CD4-positive, alpha-beta T cell (primary cell): ENCODE results near the gene MYMK. TPM values are rescaled to one million over a fixed set of nuclear protein-coding genes. Genes with fewer than 3 reads are reported as not detected.

ENCODE experiments used
- ATAC-seq: fragments of 200-7000 bp; cut with Tn5 transposase; one replicate; pipeline ENCODE4 v1.10.0; 2022; ENCODE audit warnings: mild to moderate bottlenecking; ENCODE audit not compliant: poor library complexity
- CTCF ChIA-PET: fragments of 350-600 bp; sonication (Branson Sonifier 250); formaldehyde crosslinking; loops from one replicate; lab custom pipeline; 2021; ENCODE audit warnings: antibody characterized with exemption, inconsistent platforms; lab: Charles Lee
- POLR2A ChIA-PET: fragments of 350-600 bp; sonication (Branson Sonifier 250); formaldehyde crosslinking; loops from one replicate; lab custom pipeline; 2021; ENCODE audit warnings: antibody characterized with exemption, inconsistent platforms; lab: Charles Lee
- DNase-seq, 14 experiments: peaks; one replicate each; pipeline ENCODE4 v3.0.0-alpha.2; 2013 to 2020; ENCODE audit warnings: mixed read lengths in 2 of 14
- H3K27ac ChIP-seq, 2 donors: one replicate each; pipeline versions ENCODE4 v1.5.1 to v1.7.0; 2013; ENCODE audit warnings: low read length in 2 of 2, low read depth in 1 of 2, mild to moderate bottlenecking in 1 of 2
- H3K27me3 ChIP-seq, 2 experiments: 1 replicate in 1 of 2; 2 replicates in 1 of 2; pipeline versions ENCODE4 v1.6.1 to v1.7.0; 2013; ENCODE audit warnings: low read length in 2 of 2, control low read depth in 1 of 2, mild to moderate bottlenecking in 1 of 2, moderate library complexity in 1 of 2; ENCODE audit not compliant: insufficient read depth in 2 of 2, control insufficient read depth in 1 of 2
- H3K36me3 ChIP-seq: one replicate; pipeline ENCODE4 v1.6.1; 2013; ENCODE audit warnings: low read length, control low read depth; ENCODE audit not compliant: insufficient read depth
- H3K4me1 ChIP-seq: one replicate; pipeline ENCODE4 v1.6.1; 2013; ENCODE audit warnings: low read length, control low read depth; ENCODE audit not compliant: insufficient read depth
- H3K4me3 ChIP-seq: one replicate; pipeline ENCODE4 v1.5.1; 2013; ENCODE audit warnings: mild to moderate bottlenecking, low read length, moderate library complexity
- H3K9me3 ChIP-seq, 2 experiments: 1 replicate in 1 of 2; 2 replicates in 1 of 2; pipeline versions ENCODE4 v1.6.1 to v1.7.0; 2013; ENCODE audit warnings: low read length in 2 of 2, mild to moderate bottlenecking in 2 of 2, control low read depth in 1 of 2, moderate library complexity in 1 of 2; ENCODE audit not compliant: control insufficient read depth in 1 of 2, insufficient read depth in 1 of 2
- H3K27ac Mint-ChIP-seq: one replicate; pipeline ENCODE4 v1.8.0; 2020; ENCODE audit warnings: mixed read lengths
- H3K27me3 Mint-ChIP-seq: one replicate; pipeline ENCODE4 v1.8.0; 2021; ENCODE audit warnings: mixed read lengths
- H3K36me3 Mint-ChIP-seq: one replicate; pipeline ENCODE4 v1.8.0; 2021; ENCODE audit warnings: low read depth, mixed read lengths
- H3K4me1 Mint-ChIP-seq: one replicate; pipeline ENCODE4 v1.8.0; 2021; ENCODE audit warnings: low read depth, mixed read lengths
- H3K4me3 Mint-ChIP-seq: one replicate; pipeline ENCODE4 v1.8.0; 2020; ENCODE audit warnings: mild to moderate bottlenecking, mixed read lengths
- H3K9me3 Mint-ChIP-seq: one replicate; pipeline ENCODE4 v1.8.0; 2020; ENCODE audit warnings: mixed read lengths
- CTCF ChIP-seq: fragments of 200-600 bp; IDR thresholded peaks from one replicate; pipeline ENCODE4 v1.8.0; 2022; ENCODE audit warnings: antibody characterized with exemption, mild to moderate bottlenecking
- intact Hi-C, 2 experiments: fragments of 100-400 bp; cut with DNase I in 1 of 2; cut with micrococcal nuclease in 1 of 2; formaldehyde crosslinking; loops; one replicate each; pipeline versions ENCODE4 v1.15.1 to v1.9.0; 2023 to 2025; cut with DNase I, micrococcal nuclease
- total RNA-seq, 174 experiments: library from RNA in 2 of 174; stranded (reverse) in 2 of 174; gene quantifications; one replicate each; pipeline ENCODE4 v1.2.3 and lab custom pipeline; 2021 to 2026

Gene MYMK
- total RNA-seq, 2 experiments from 2014 or later: not detected

GRCh38 chr9:133519693-133520092 lies 5.1 kb downstream of the MYMK start:
- no peak overlapping the region for H3K27ac Mint-ChIP-seq
- Histone ChIP-seq H3K27ac (no peak overlapping the region), H3K4me3 (no peak overlapping the region), H3K4me1 (no peaks in the 10 kb centered on the region), H3K36me3 (no peaks in the 10 kb centered on the region), H3K27me3 (no peaks in the 10 kb centered on the region), H3K9me3 (no peaks in the 10 kb centered on the region)
- DNase-seq (no peak), ATAC-seq (no peak)
- intact Hi-C loops: no loop called here
- POLR2A ChIA-PET: no interaction called here
- H3K27me3 Mint-ChIP-seq: no peaks in the 10 kb centered on the region
- no peak for TF ChIP-seq CTCF
- no peaks in the 10 kb centered on the region for H3K9me3 Mint-ChIP-seq
- CTCF ChIA-PET: no interaction called here
- H3K36me3 Mint-ChIP-seq: no peaks in the 10 kb centered on the region
- H3K4me3 Mint-ChIP-seq: no peak overlapping the region
- no peaks in the 10 kb centered on the region for H3K4me1 Mint-ChIP-seq

- POLR2A ChIA-PET: no interaction called here
Observed at GRCh38 chr9:133518706-133519449, 5.9 kb downstream of the MYMK start.

GRCh38 chr9:133518200-133518599 lies 6.6 kb downstream of the MYMK start:
- no peak overlapping the region for H3K4me3 Mint-ChIP-seq
- H3K27me3 Mint-ChIP-seq: no peaks in the 10 kb centered on the region
- H3K27ac ChIP-seq: no peak overlapping the region
- ChIA-PET POLR2A (no interaction called here), CTCF (no interaction called here)
- no peak for ATAC-seq
- TF ChIP-seq CTCF: no peak
- no peaks in the 10 kb centered on the region for H3K36me3 Mint-ChIP-seq
- no peaks in the 10 kb centered on the region for H3K4me1 Mint-ChIP-seq
- no peaks in the 10 kb centered on the region for H3K9me3 ChIP-seq
- intact Hi-C loops: no loop called here
- H3K4me1 ChIP-seq: no peaks in the 10 kb centered on the region
- no peaks in the 10 kb centered on the region for H3K27me3 ChIP-seq
- no peaks in the 10 kb centered on the region for H3K9me3 Mint-ChIP-seq
- no peaks in the 10 kb centered on the region for H3K36me3 ChIP-seq
- DNase-seq: no peak
- no peak overlapping the region for H3K4me3 ChIP-seq
- H3K27ac Mint-ChIP-seq: no peak overlapping the region

More at GRCh38 chr9:133518706-133519449, 5.9 kb downstream of the MYMK start:
- H3K9me3 ChIP-seq: no peaks in the 10 kb centered on the region
- H3K27me3 ChIP-seq: no peaks in the 10 kb centered on the region
- Mint-ChIP-seq H3K9me3 (no peaks in the 10 kb centered on the region), H3K36me3 (no peaks in the 10 kb centered on the region), H3K4me1 (no peaks in the 10 kb centered on the region), H3K27me3 (no peaks in the 10 kb centered on the region), H3K27ac (no peak overlapping the region), H3K4me3 (no peak overlapping the region)
- no peak for ATAC-seq
- H3K36me3 ChIP-seq: no peaks in the 10 kb centered on the region
- intact Hi-C loops: no loop called here
- DNase-seq: no peak
- H3K27ac ChIP-seq: no peak overlapping the region
- no peak overlapping the region for H3K4me3 ChIP-seq
- no peaks in the 10 kb centered on the region for H3K4me1 ChIP-seq
- CTCF ChIA-PET: no interaction called here
- no peak for TF ChIP-seq CTCF
